H1 (cell line): ENCODE data around the gene TTLL5. TPM values are rescaled to one million over a fixed set of nuclear protein-coding genes. Genes with fewer than 3 reads are reported as not detected.

Experiments
- POLR2AphosphoS5 ChIP-seq: IDR thresholded peaks from 2 replicates; pipeline ENCODE4 v1.6.1; 2011; ENCODE audit warnings: low read depth, low read length
- polyA plus RNA-seq, 7 experiments: library from polyadenylated mRNA; depleted of rRNA in 3 of 7; stranded (reverse) in 5 of 7; unstranded in 2 of 7; fragments of >200 nt in 5 of 7; fragments of 200-250 nt in 2 of 7; gene quantifications; 1 replicate in 5 of 7; 2 replicates in 1 of 7; 4 replicates in 1 of 7; pipeline versions ENCODE4 v1.2.1 to v1.2.3, GENCODE V29; 2011 to 2013; ENCODE audit warnings: missing spikeins in 2 of 7, mixed read lengths in 2 of 7
- total RNA-seq: library from RNA; stranded (reverse); fragmentation: NEBNext Ultra II Directional; extraction: Animal tissue kit (Norgen Biotek cat#: 25700); gene quantifications from 2 replicates; pipeline ENCODE4 v1.2.1, GENCODE V29; 2021

The TTLL5 gene
- total and polyA plus RNA-seq, 2 of the 8 experiments (the other 6 are each of a cell fraction or from before 2014, with no cell fraction given), result 16.1 to 45.9 TPM

- no peak for TF ChIP-seq POLR2AphosphoS5
- TF ChIP-seq, all 59 proteins: peak for 0
Measured at GRCh38 chr14:75993567-75994041, 332.6 kb downstream of the TTLL5 start (continued).
